B cell (primary cell): ENCODE data around the gene VAV2. TPM values are rescaled to one million over a fixed set of nuclear protein-coding genes. Genes with fewer than 3 reads are reported as not detected.

Source experiments
- ATAC-seq: fragments of 200-7000 bp; cut with Tn5 transposase; one replicate; pipeline ENCODE4 v1.10.0; 2021; ENCODE audit warnings: low read depth, mild to moderate bottlenecking, moderate number of reproducible peaks, moderate library complexity
- CTCF ChIA-PET: fragments of 350-600 bp; sonication (Branson Sonifier 250); formaldehyde crosslinking; loops from one replicate; lab custom pipeline; 2021; ENCODE audit warnings: antibody characterized with exemption, inconsistent platforms; lab: Charles Lee
- POLR2A ChIA-PET: fragments of 350-600 bp; sonication (Branson Sonifier 250); formaldehyde crosslinking; loops from one replicate; lab custom pipeline; 2021; ENCODE audit warnings: antibody characterized with exemption; lab: Charles Lee
- DNase-seq: peaks from one replicate; pipeline ENCODE4 v3.0.0; 2013
- H2AFZ ChIP-seq: 2 replicates; pipeline ENCODE4 v1.6.1; 2012; ENCODE audit warnings: mild to moderate bottlenecking, low read depth, low read length; ENCODE audit not compliant: insufficient read depth, poor library complexity, severe bottlenecking
- H3K27ac ChIP-seq, 2 donors: 1 replicate in 1 of 2; 2 replicates in 1 of 2; pipeline ENCODE4 v1.5.1; 2012 to 2013; ENCODE audit warnings: low read length in 2 of 2, mild to moderate bottlenecking in 2 of 2, moderate library complexity in 1 of 2
- H3K27me3 ChIP-seq, 4 experiments: fragments of 200-600 bp in 1 of 4; sonication (generic) in 1 of 4; replicated peaks in 1 of 4; 1 replicate in 2 of 4; 2 replicates in 2 of 4; pipeline versions ENCODE4 v1.6.1 to v1.7.0; 2013 to 2016; ENCODE audit warnings: low read length in 3 of 4, mild to moderate bottlenecking in 2 of 4, mixed read lengths in 1 of 4, moderate library complexity in 1 of 4; ENCODE audit not compliant: insufficient read depth in 4 of 4, control insufficient read depth in 3 of 4; ENCODE audit errors: control extremely low read depth in 1 of 4
- H3K36me3 ChIP-seq, 2 experiments: replicated peaks in 1 of 2; 1 replicate in 1 of 2; 2 replicates in 1 of 2; pipeline versions ENCODE4 v1.6.1 to v1.7.1; 2013; ENCODE audit warnings: low read length in 1 of 2; ENCODE audit not compliant: insufficient read depth in 2 of 2, control insufficient read depth in 1 of 2; ENCODE audit errors: control extremely low read depth in 1 of 2, extremely low read depth in 1 of 2
- H3K4me1 ChIP-seq, 2 donors: fragments of 200-600 bp in 1 of 2; sonication (generic) in 1 of 2; 1 replicate in 1 of 2; 2 replicates in 1 of 2; pipeline versions ENCODE4 v1.5.1 to v1.6.1; 2013 to 2017; ENCODE audit warnings: low read length in 2 of 2; ENCODE audit not compliant: control insufficient read depth in 2 of 2, insufficient read depth in 2 of 2
- H3K4me2 ChIP-seq: replicated peaks from 2 replicates; pipeline ENCODE3; 2012; ENCODE audit warnings: mild to moderate bottlenecking, low read depth, low read length; ENCODE audit not compliant: poor library complexity, severe bottlenecking
- H3K4me3 ChIP-seq, 5 experiments: fragments of 200-600 bp in 1 of 5; sonication (generic) in 1 of 5; 1 replicate in 3 of 5; 2 replicates in 2 of 5; pipeline versions ENCODE4 v1.5.1 to v1.7.0; 2011 to 2016; ENCODE audit warnings: low read length in 4 of 5, mild to moderate bottlenecking in 4 of 5, low read depth in 2 of 5, control low read depth in 1 of 5, moderate library complexity in 1 of 5; ENCODE audit not compliant: insufficient read depth in 1 of 5; ENCODE audit errors: control extremely low read depth in 1 of 5, extremely low read depth in 1 of 5
- H3K79me2 ChIP-seq: fragments of 200-600 bp; sonication (generic); one replicate; pipeline ENCODE4 v1.6.0; 2016; ENCODE audit warnings: low read length; ENCODE audit not compliant: control insufficient read depth, insufficient read depth
- H3K9ac ChIP-seq: fragments of 200-600 bp; sonication (generic); 2 replicates; pipeline ENCODE4 v1.6.1; 2017; ENCODE audit warnings: mild to moderate bottlenecking, low read length, moderate library complexity
- H3K9me3 ChIP-seq, 3 donors: one replicate each; pipeline versions ENCODE4 v1.6.1 to v1.7.1; 2013; ENCODE audit warnings: low read length in 2 of 3; ENCODE audit not compliant: control insufficient read depth in 2 of 3, insufficient read depth in 1 of 3; ENCODE audit errors: control extremely low read depth in 1 of 3
- H4K20me1 ChIP-seq: 2 replicates; pipeline ENCODE4 v1.6.0; 2012; ENCODE audit warnings: mild to moderate bottlenecking, low read length; ENCODE audit not compliant: insufficient read depth, control insufficient read depth, poor library complexity, severe bottlenecking
- H3K27ac Mint-ChIP-seq: one replicate; pipeline ENCODE4 v1.8.0; 2021; ENCODE audit warnings: mixed read lengths
- H3K27me3 Mint-ChIP-seq: one replicate; pipeline ENCODE4 v1.8.0; 2021; ENCODE audit warnings: mixed read lengths
- H3K4me1 Mint-ChIP-seq: one replicate; pipeline ENCODE4 v1.8.0; 2021; ENCODE audit warnings: mixed read lengths
- H3K4me3 Mint-ChIP-seq: one replicate; pipeline ENCODE4 v1.8.0; 2021; ENCODE audit warnings: mixed read lengths
- H3K9me3 Mint-ChIP-seq: one replicate; pipeline ENCODE4 v1.8.0; 2022; ENCODE audit warnings: mixed read lengths; ENCODE audit not compliant: insufficient read depth
- EZH2 ChIP-seq: IDR thresholded peaks from 2 replicates; pipeline ENCODE4 v1.6.1; 2012; ENCODE audit warnings: borderline replicate concordance, low read depth, mild to moderate bottlenecking, moderate library complexity, low read length; ENCODE audit not compliant: insufficient read depth, poor library complexity, severe bottlenecking
- WGBS: methylation state at CpG from one replicate; pipeline ENCODE4 v1.1.5; 2013; ENCODE audit warnings: missing lambda C conversion rate; ENCODE audit not compliant: insufficient coverage; 5-methylcytosine and 5-hydroxymethylcytosine counted together
- intact Hi-C: fragments of 100-400 bp; cut with micrococcal nuclease; formaldehyde crosslinking; loops from one replicate; pipeline ENCODE4 v1.10.0; 2022
- polyA plus RNA-seq: library from polyadenylated mRNA; depleted of rRNA; stranded (reverse); fragments of >200 nt; gene quantifications from 2 replicates; pipeline ENCODE4 v1.2.3, GENCODE V29; 2012
- total RNA-seq, 2 donors: library from RNA; stranded (reverse); fragments of 120-200 nt in 1 of 2; gene quantifications; 1 replicate in 1 of 2; 2 replicates in 1 of 2; pipeline versions ENCODE4 v1.2.3 to v1.2.4, GENCODE V29; 2013 to 2022
- TF ChIP-seq, protein P1 (sequence below): fragments of 200-600 bp; IDR thresholded peaks from one replicate; pipeline ENCODE4 v1.8.0; 2022; ENCODE audit warnings: antibody characterized with exemption, mild to moderate bottlenecking

The VAV2 gene
- total and polyA plus RNA-seq, 2 donors (not counting 1 experiment from before 2014, with no cell fraction given), result 34.4 to 128 TPM

DNA sequence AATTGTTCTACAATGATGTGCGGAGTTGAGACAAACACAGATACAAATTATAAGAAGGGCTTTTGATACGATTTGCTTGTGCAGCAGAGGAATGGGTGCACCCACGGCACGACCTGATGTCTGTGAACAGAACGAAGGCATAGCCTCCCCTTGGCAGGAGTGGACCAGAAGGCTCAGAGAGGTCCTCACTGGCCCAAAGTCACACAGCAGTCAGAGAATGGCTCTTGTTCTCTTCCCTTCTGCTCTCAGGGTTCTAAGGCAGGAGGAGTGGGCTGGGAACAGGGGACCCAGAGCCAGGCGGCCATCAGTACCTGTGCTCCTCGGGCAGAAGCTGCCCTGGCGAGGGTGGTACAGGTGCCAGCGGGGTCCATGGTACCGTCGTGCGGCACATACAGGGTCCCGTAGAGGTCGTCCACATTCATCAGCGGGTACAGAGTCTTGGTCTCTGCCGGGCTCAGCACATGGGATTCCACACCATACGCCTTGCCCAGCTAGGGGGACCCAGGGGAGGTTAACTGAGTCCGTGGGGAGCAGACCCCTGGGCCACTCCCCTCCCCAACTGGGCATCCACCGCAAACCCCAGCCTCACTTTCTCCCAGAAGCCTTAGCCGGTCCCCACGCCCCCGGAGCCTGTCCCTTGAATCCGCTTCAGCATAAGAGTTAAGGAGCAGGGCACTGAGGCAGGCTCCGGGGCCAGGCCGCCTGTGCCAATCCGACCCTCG lies 261.0 kb downstream of the VAV2 start:
- no peak for DNase-seq

More for the DNA sequence above, 261.0 kb downstream of the VAV2 start:
- ChIA-PET CTCF (interaction anchor here (0.8 to 4.7 kb wide), 2 partner anchors 12 to 30 kb away, joined by 3 to 17 read pairs; no protein-coding TSS in a partner anchor), POLR2A (no interaction called here)
- Mint-ChIP-seq H3K27me3 (peaks cover 19% of the 10 kb centered on the region), H3K27ac (no peak overlapping the region), H3K4me3 (no peak overlapping the region), H3K4me1 (peaks cover 32% of the 10 kb centered on the region), H3K9me3 (no peaks in the 10 kb centered on the region)
- Histone ChIP-seq H4K20me1 (no peaks in the 10 kb centered on the region), H3K36me3 (no peaks in the 10 kb centered on the region), H3K4me1 (peaks cover 17 to 20% of the 10 kb centered on the region in 2 donors), H3K27ac (no peak overlapping the region), H2AFZ (no peak overlapping the region), H3K27me3 (peaks cover 0 to 19% (median 4%) of the 10 kb centered on the region in 4 experiments), H3K9me3 (no peaks in the 10 kb centered on the region), H3K4me2 (no peak overlapping the region), H3K9ac (no peak overlapping the region), H3K4me3 (no peak overlapping the region), H3K79me2 (no peaks in the 10 kb centered on the region)
- intact Hi-C loops, result no loop called here
- WGBS, result 94% methylated on average over 26 of the region's 27 CpGs
- ATAC-seq, result no peak
- TF ChIP-seq, protein P1, sequence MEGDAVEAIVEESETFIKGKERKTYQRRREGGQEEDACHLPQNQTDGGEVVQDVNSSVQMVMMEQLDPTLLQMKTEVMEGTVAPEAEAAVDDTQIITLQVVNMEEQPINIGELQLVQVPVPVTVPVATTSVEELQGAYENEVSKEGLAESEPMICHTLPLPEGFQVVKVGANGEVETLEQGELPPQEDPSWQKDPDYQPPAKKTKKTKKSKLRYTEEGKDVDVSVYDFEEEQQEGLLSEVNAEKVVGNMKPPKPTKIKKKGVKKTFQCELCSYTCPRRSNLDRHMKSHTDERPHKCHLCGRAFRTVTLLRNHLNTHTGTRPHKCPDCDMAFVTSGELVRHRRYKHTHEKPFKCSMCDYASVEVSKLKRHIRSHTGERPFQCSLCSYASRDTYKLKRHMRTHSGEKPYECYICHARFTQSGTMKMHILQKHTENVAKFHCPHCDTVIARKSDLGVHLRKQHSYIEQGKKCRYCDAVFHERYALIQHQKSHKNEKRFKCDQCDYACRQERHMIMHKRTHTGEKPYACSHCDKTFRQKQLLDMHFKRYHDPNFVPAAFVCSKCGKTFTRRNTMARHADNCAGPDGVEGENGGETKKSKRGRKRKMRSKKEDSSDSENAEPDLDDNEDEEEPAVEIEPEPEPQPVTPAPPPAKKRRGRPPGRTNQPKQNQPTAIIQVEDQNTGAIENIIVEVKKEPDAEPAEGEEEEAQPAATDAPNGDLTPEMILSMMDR, result no peak
- TF ChIP-seq EZH2, result no peak
